GM12873 (cell line): Measurements from ENCODE around the gene GPSM1.

Experiments
- CTCF ChIP-seq: IDR thresholded peaks from 2 replicates; pipeline ENCODE4 v1.5.1; 2012; ENCODE audit warnings: low read depth, mild to moderate bottlenecking, moderate library complexity, low read length, control low read depth; ENCODE audit not compliant: insufficient read depth; ENCODE audit errors: missing control alignments

Gene GPSM1

GRCh38 chr9:136292591-136293448 is 34.5 kb upstream of the GPSM1 start:
- no peak for TF ChIP-seq CTCF

DNA sequence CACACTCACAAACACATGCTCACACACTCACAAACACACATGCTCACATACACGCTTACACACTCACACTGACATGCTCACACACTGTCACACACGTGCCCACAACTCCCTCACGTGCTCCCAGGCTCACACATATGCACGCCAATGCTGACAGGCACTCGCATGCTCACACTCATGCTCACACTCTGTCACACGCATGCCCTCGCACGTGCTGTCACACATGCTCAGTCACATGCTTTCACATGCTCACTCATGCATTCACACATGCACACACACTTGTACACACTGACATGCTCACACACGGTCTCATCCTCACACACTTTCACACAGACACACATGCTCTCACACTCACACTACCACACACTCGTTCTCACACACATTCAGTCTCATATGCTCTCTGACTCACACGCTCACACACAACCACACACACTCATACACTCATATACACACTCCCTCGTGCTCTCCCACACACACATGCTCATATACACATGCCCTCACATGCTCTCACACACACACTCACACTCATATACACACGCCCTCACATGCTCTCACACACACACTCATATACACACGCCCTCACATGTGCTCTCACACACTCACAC is 33.8 kb upstream of the GPSM1 start:
- no peak for TF ChIP-seq CTCF

GRCh38 chr9:136294437-136294836 is 32.9 kb upstream of the GPSM1 start:
- no peak for TF ChIP-seq CTCF

GRCh38 chr9:136295055-136295454 is 32.3 kb upstream of the GPSM1 start:
- no peak for TF ChIP-seq CTCF

- TF ChIP-seq CTCF = no peak
These were observed 31.6 kb upstream of the GPSM1 start for GRCh38 chr9:136295542-136296433.

DNA sequence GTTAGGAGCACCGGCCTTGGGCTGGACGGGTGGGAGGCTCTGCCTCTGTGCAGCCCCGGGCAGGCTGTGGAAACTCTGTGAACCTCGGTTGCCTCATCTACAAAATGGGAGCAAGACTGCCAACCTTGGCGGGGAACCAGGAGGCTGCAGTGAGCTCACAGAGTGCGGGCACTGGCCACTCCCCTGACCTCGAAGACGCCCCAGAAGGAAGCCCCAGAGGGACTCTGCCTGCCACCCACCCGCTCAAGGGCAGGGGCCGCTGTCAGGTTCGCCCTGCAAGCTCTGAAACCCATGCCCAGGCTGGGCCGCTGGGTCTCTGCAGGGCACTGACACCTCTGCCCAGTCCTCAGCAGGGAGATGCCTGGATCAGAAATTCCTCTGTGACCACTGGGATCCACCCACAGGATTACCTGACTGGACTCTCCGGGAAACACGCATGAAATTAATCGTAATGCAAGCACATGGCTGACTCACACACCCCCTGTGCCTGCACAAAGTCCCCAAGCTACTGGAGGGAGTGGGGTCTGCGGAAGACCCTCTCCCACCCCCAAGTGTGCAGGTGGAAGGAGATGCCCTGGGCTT is 30.8 kb upstream of the GPSM1 start:
- TF ChIP-seq CTCF = no peak
